HepG2 (cell line): Measurements from ENCODE around the gene ZC3H15. TPM values are rescaled to one million over a fixed set of nuclear protein-coding genes. Genes with fewer than 3 reads are reported as not detected.

ENCODE experiments used
- ATAC-seq: fragments of 200-7000 bp; cut with Tn5 transposase; 3 replicates; pipeline ENCODE4 v1.9.1; 2020; ENCODE audit warnings: mild to moderate bottlenecking, moderate library complexity
- BruUV-seq: library from RNA; stranded (reverse); fragments of 400-500 nt; replicated peaks from 2 replicates; lab custom pipeline; 2021; lab: Mats Ljungman, UMichigan
- CTCF ChIA-PET: fragments of 300-600 bp; formaldehyde crosslinking; extraction: SDS; loops from one replicate; lab custom pipeline; 2021; ENCODE audit warnings: low total read pairs, inconsistent platforms, low intra/inter-chr PET ratio; lab: Yijun Ruan, JAX
- POLR2A ChIA-PET: fragments of 350-600 bp; sonication (Branson Sonifier 250); formaldehyde crosslinking; loops from one replicate; lab custom pipeline; 2020; ENCODE audit warnings: antibody characterized with exemption, inconsistent platforms; lab: Yijun Ruan, JAX
- DNase-seq: peaks from one replicate; pipeline ENCODE4 v3.0.0-alpha.2; 2015; ENCODE audit warnings: low spot score
- FAIRE-seq: peaks from 3 replicates; lab custom pipeline; 2011; peaks lifted over from hg19 to GRCh38; lab: Jason Lieb, UNC
- H2AFZ ChIP-seq: one replicate; pipeline ENCODE4 v1.6.1; 2011; ENCODE audit warnings: low read length, inconsistent platforms
- H3K27ac ChIP-seq: fragments of 300-600 bp; 3 replicates; pipeline ENCODE4 v1.8.0; 2011; ENCODE audit warnings: mixed run types, mild to moderate bottlenecking, mixed read lengths, low read length, inconsistent platforms; ENCODE audit not compliant: insufficient read depth; ENCODE audit errors: extremely low read length
- H3K27me3 ChIP-seq, 2 experiments: fragments of 200-600 bp in 1 of 2; 2 replicates in 1 of 2; 3 replicates in 1 of 2; pipeline versions ENCODE4 v1.6.0 to v1.8.0; 2011; ENCODE audit warnings: low read length in 2 of 2, mild to moderate bottlenecking in 2 of 2, moderate library complexity in 2 of 2, inconsistent platforms in 1 of 2; ENCODE audit not compliant: insufficient read depth in 2 of 2, control insufficient read depth in 1 of 2
- H3K36me3 ChIP-seq, 2 experiments: fragments of 200-600 bp in 1 of 2; replicated peaks in 1 of 2; 2 replicates in 1 of 2; 3 replicates in 1 of 2; pipeline versions ENCODE4 v1.5.1 to v1.8.0; 2011; ENCODE audit warnings: low read length in 2 of 2, inconsistent platforms in 1 of 2; ENCODE audit not compliant: insufficient read depth in 2 of 2, control insufficient read depth in 1 of 2
- H3K4me1 ChIP-seq: 2 replicates; pipeline ENCODE4 v1.5.1; 2012; ENCODE audit warnings: low read length, inconsistent platforms; ENCODE audit not compliant: insufficient read depth
- H3K4me2 ChIP-seq: 2 replicates; pipeline ENCODE4 v1.6.0; 2011; ENCODE audit warnings: low read depth, low read length, inconsistent platforms
- H3K4me3 ChIP-seq, 3 experiments: fragments of 200-600 bp in 1 of 3; sonication (generic), shearing (Covaris generic) in 1 of 3; replicated peaks in 1 of 3; 2 replicates each; pipeline ENCODE4 v1.5.1; 2011 to 2016; ENCODE audit warnings: low read length in 3 of 3, inconsistent platforms in 2 of 3, low read depth in 2 of 3, mild to moderate bottlenecking in 2 of 3, control low read depth in 1 of 3, mixed read lengths in 1 of 3; ENCODE audit not compliant: insufficient read depth in 1 of 3
- H3K79me2 ChIP-seq: one replicate; pipeline ENCODE4 v1.6.1; 2011; ENCODE audit warnings: low read length, inconsistent platforms; ENCODE audit not compliant: insufficient read depth
- H3K9ac ChIP-seq: 2 replicates; pipeline ENCODE4 v1.6.0; 2011; ENCODE audit warnings: mild to moderate bottlenecking, low read depth, low read length, inconsistent platforms; ENCODE audit not compliant: insufficient read depth
- H3K9me3 ChIP-seq: 2 replicates; pipeline ENCODE4 v1.5.1; 2012; ENCODE audit warnings: mild to moderate bottlenecking, low read length
- H4K20me1 ChIP-seq: 2 replicates; pipeline ENCODE4 v1.6.0; 2011; ENCODE audit warnings: inconsistent platforms, mild to moderate bottlenecking, low read length, moderate library complexity; ENCODE audit not compliant: insufficient read depth
- ATF5 ChIP-seq: sonication (generic); formaldehyde crosslinking; IDR thresholded peaks from 2 replicates; pipeline ENCODE4 v1.4.0; 2020; ENCODE audit warnings: mild to moderate bottlenecking, low read depth, missing genetic modification reagents
- ATF7 ChIP-seq, 2 experiments: fragments of 450-650 bp in 1 of 2; sonication (generic) in 1 of 2; formaldehyde crosslinking in 1 of 2; IDR thresholded peaks; 2 replicates each; pipeline versions ENCODE4 v1.4.0 to v1.6.1; 2016 to 2020; ENCODE audit warnings: antibody characterized with exemption in 1 of 2, mild to moderate bottlenecking in 1 of 2, missing genetic modification reagents in 1 of 2
- CEBPB ChIP-seq: IDR thresholded peaks from 2 replicates; pipeline ENCODE4 v1.6.1; 2011; ENCODE audit warnings: low read depth, low read length, improper control_type of control experiment, borderline replicate concordance
- CEBPG ChIP-seq: IDR thresholded peaks from 2 replicates; pipeline ENCODE4 v1.6.1; 2016
- DNMT1 ChIP-seq: sonication (generic); formaldehyde crosslinking; IDR thresholded peaks from 2 replicates; pipeline ENCODE4 v1.5.1; 2020; ENCODE audit warnings: mild to moderate bottlenecking, missing genetic modification reagents
- GABPA ChIP-seq, 2 experiments: IDR thresholded peaks; 2 replicates each; pipeline ENCODE4 v1.6.1; 2011 to 2016; ENCODE audit warnings: low read depth in 2 of 2, low read length in 1 of 2, missing biosample characterization in 1 of 2, missing genetic modification characterization in 1 of 2
- GTF2F1 ChIP-seq: fragments of 150-350 bp; IDR thresholded peaks from 2 replicates; pipeline ENCODE4 v1.6.1; 2014; ENCODE audit warnings: low read length
- HOXA3 ChIP-seq: sonication (generic); formaldehyde crosslinking; IDR thresholded peaks from 2 replicates; pipeline ENCODE4 v1.5.0; 2020; ENCODE audit warnings: missing genetic modification reagents
- MAF1 ChIP-seq: sonication (generic); formaldehyde crosslinking; IDR thresholded peaks from 2 replicates; pipeline ENCODE4 v1.5.0; 2020; ENCODE audit warnings: missing genetic modification reagents, borderline replicate concordance
- NFIB ChIP-seq: sonication (generic); formaldehyde crosslinking; IDR thresholded peaks from 2 replicates; pipeline ENCODE4 v1.9.0; 2021; ENCODE audit warnings: missing genetic modification reagents, mild to moderate bottlenecking, borderline replicate concordance
- SIN3A ChIP-seq: IDR thresholded peaks from 2 replicates; pipeline ENCODE4 v1.6.1; 2011; ENCODE audit warnings: low read depth, mild to moderate bottlenecking, control low read depth, low read length, borderline replicate concordance
- U2AF2 ChIP-seq: fragments of 200-400 bp; formaldehyde crosslinking; IDR thresholded peaks from 2 replicates; pipeline ENCODE4 v1.6.1; 2017; ENCODE audit warnings: low read depth, mild to moderate bottlenecking, low read length
- WIZ ChIP-seq: sonication (generic); formaldehyde crosslinking; IDR thresholded peaks from 2 replicates; pipeline ENCODE4 v1.5.1; 2020; ENCODE audit warnings: mild to moderate bottlenecking, missing genetic modification reagents
- ZBTB38 ChIP-seq: sonication (generic); formaldehyde crosslinking; IDR thresholded peaks from 2 replicates; pipeline ENCODE4 v1.5.1; 2020; ENCODE audit warnings: mild to moderate bottlenecking, missing genetic modification reagents
- ZNF562 ChIP-seq: sonication (generic); formaldehyde crosslinking; IDR thresholded peaks from 2 replicates; pipeline ENCODE4 v1.8.0; 2022; ENCODE audit warnings: missing genetic modification reagents, borderline replicate concordance
- WGBS: methylation state at CpG from one replicate; pipeline ENCODE4 v1.1.6; 2017; ENCODE audit warnings: low lambda C conversion rate; 5-methylcytosine and 5-hydroxymethylcytosine counted together
- in situ Hi-C: cut with HindIII; loops from 2 replicates; pipeline ENCODE4 v1.10.0; 2017; ENCODE audit warnings: low pct_unique_long_range_greater_than_20kb; ENCODE audit not compliant: extremely low pct_ligation_motif_present
- intact Hi-C: fragments of 100-400 bp; cut with micrococcal nuclease; formaldehyde crosslinking; loops from one replicate; pipeline ENCODE4 v1.10.0; 2022; ENCODE audit not compliant: unreplicated experiment
- polyA plus RNA-seq, 8 experiments: library from polyadenylated mRNA; depleted of rRNA in 3 of 8; stranded (reverse) in 7 of 8; unstranded in 1 of 8; fragments of >200 nt; fragmentation: Illumina TruSeq in 4 of 8; extraction: Trizol in 4 of 8; gene quantifications; 2 replicates each; pipeline versions ENCODE4 v1.2.1 to v1.2.3, GENCODE V29; 2011 to 2016; ENCODE audit warnings: low read depth in 4 of 8, missing spikeins in 1 of 8, mixed read lengths in 1 of 8; ENCODE audit not compliant: insufficient read depth in 1 of 8
- total RNA-seq, 5 experiments: library from RNA; depleted of rRNA; stranded (reverse); fragments of >200 nt; fragmentation: Illumina TruSeq; extraction: Trizol; gene quantifications; 2 replicates each; pipeline ENCODE4 v1.2.3, GENCODE V29; 2016; ENCODE audit warnings: low read depth in 1 of 5

ZC3H15 gene
- total and polyA plus RNA-seq, 2 of the 13 experiments (the other 11 are each of a cell fraction or from before 2014, with no cell fraction given) = 84.6 to 168 TPM

DNA sequence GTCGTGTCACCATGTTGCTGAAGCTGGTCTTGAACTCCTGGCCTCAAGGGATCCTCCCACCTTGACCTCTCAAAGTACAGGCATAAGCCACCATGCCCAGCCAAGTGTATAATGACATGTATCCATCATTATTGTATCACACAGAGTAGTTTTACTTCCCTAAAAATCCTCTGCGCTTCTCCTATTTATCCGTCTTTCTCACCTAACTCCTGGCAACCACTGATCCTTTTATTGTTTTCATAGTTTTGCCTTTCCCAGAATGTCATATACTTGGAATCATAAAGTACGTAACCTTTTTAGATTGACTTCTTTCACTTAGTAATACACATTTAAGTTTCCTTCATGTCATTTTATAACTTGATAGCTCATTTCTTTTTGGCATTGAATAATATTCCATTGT is 51.0 kb downstream of the ZC3H15 start (continued):
- TF ChIP-seq ATF5 (CRISPR knock-in tag) = no peak
- TF ChIP-seq, all 625 proteins: peak for 0

DNA sequence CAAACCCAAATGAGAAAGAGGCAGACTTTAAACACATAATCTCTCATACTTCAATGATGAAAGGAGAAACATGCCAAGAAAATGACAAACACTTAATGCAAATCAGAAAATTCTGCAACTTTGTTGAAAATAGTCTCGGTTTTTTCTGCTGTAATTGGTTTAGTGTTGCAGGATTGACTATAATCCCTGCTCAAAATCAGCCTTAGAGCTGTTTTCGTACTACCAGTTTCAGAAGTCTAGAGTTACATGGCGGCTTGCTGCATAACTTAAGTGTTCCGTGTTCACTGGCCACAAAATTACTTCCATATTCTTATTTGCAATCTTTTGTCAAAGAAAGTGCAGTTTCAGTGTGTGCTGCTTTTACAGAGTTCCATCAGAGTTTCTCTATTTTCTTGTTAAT is 54.9 kb downstream of the ZC3H15 start:
- in situ Hi-C loops (no loop called here), intact Hi-C loops (no loop called here)
- CTCF ChIA-PET = no interaction called here

GRCh38 chr2:186542002-186542401 is 55.9 kb downstream of the ZC3H15 start:
- H3K9ac ChIP-seq = no peak overlapping the region
- no peaks in the 10 kb centered on the region for H3K27me3 ChIP-seq
- ChIA-PET POLR2A (no interaction called here), CTCF (no interaction called here)
- H3K4me2 ChIP-seq = no peak overlapping the region
- ATAC-seq = no peak
- no peaks in the 10 kb centered on the region for H3K9me3 ChIP-seq
- H3K36me3 ChIP-seq = no peaks in the 10 kb centered on the region
- in situ Hi-C loops = no loop called here
- 89% methylated on average over 4 of the region's 4 CpGs for WGBS
- H3K79me2 ChIP-seq = no peaks in the 10 kb centered on the region
- peak overlapping the region; percentile 79 for H2AFZ ChIP-seq
- no peak overlapping the region for H3K27ac ChIP-seq
- no TSS peak for BruUV-seq
- DNase-seq = no peak
- no peak for FAIRE-seq
- H3K4me3 ChIP-seq = no peak overlapping the region
- H4K20me1 ChIP-seq = no peaks in the 10 kb centered on the region
- peaks cover 54% of the 10 kb centered on the region for H3K4me1 ChIP-seq
- peak; percentile 38; the same call in 1 of the 2 replicates for TF ChIP-seq CEBPB
- TF ChIP-seq CEBPG (CRISPR knock-in tag) = peak; percentile 51; the same call in 1 of the 2 replicates
- TF ChIP-seq ATF7 (IDR thresholded peaks at IDR 0.05) = 0 out of 2 replicates have a peak, but pooled peaks have one; percentile 22
- TF ChIP-seq ATF7 (CRISPR knock-in tag; IDR thresholded peaks at IDR 0.05) = no peak
- TF ChIP-seq DNMT1 (CRISPR knock-in tag) = no peak
- intact Hi-C loops = no loop called here

More for the DNA sequence above, 54.9 kb downstream of the ZC3H15 start:
- Histone ChIP-seq H4K20me1 (no peaks in the 10 kb centered on the region), H3K4me3 (no peak overlapping the region), H3K36me3 (no peaks in the 10 kb centered on the region), H3K27ac (no peak overlapping the region), H3K9me3 (no peaks in the 10 kb centered on the region), H3K9ac (no peak overlapping the region), H3K4me1 (peaks cover 53% of the 10 kb centered on the region), H3K4me2 (no peak overlapping the region), H3K27me3 (no peaks in the 10 kb centered on the region), H3K79me2 (no peaks in the 10 kb centered on the region), H2AFZ (no peak overlapping the region)
- 91% methylated on average over 4 of the region's 4 CpGs for WGBS
- POLR2A ChIA-PET = interaction anchor here (1.3 kb wide), 1 partner anchor 49 kb away, joined by 5 read pairs; the partner anchor contains the start of gene ITGAV
- ATAC-seq (no peak), FAIRE-seq (no peak), DNase-seq (no peak)
- TF ChIP-seq SIN3A (no peak), GABPA (IDR thresholded peaks at IDR 0.05; ENCODE audit: low read depth, low read length) (no peak), GABPA (CRISPR knock-in tag; IDR thresholded peaks at IDR 0.05; ENCODE audit: low read depth) (no peak), MAF1 (CRISPR knock-in tag) (no peak), WIZ (CRISPR knock-in tag) (no peak), NFIB (CRISPR knock-in tag) (no peak), ZBTB38 (CRISPR knock-in tag) (no peak), HOXA3 (CRISPR knock-in tag) (no peak), U2AF2 (no peak), ZNF562 (no peak), GTF2F1 (no peak)
- no TSS peak for BruUV-seq
